Measurements from ENCODE around the gene CNTN5. TPM values are rescaled to one million over a fixed set of nuclear protein-coding genes. Genes with fewer than 3 reads are reported as not detected.

Gene CNTN5
- total RNA-seq, 1 donor from 2014 or later: not detected

GRCh38 chr11:100354736-100355135, 1334.0 kb downstream of the CNTN5 start:
- DNase-seq (no peak), ATAC-seq (ENCODE audit: low read depth) (no peak)
- Mint-ChIP-seq H3K27me3 (no peaks in the 10 kb centered on the region), H3K36me3 (ENCODE audit: low read depth) (no peaks in the 10 kb centered on the region), H3K4me3 (no peak overlapping the region), H3K9me3 (no peaks in the 10 kb centered on the region), H3K27ac (no peak overlapping the region), H3K4me1 (no peaks in the 10 kb centered on the region)
- TF ChIP-seq CTCF (IDR thresholded peaks at IDR 0.05): no peak
- POLR2A ChIA-PET: no interaction called here
- CTCF ChIA-PET: no interaction called here
- intact Hi-C loops (cut with micrococcal nuclease): no loop called here

GRCh38 chr11:100356035-100356434, 1335.3 kb downstream of the CNTN5 start:
- intact Hi-C loops (cut with micrococcal nuclease): no loop called here
- Mint-ChIP-seq H3K27me3 (no peaks in the 10 kb centered on the region), H3K27ac (no peak overlapping the region), H3K4me1 (no peaks in the 10 kb centered on the region), H3K9me3 (peaks cover 4% of the 10 kb centered on the region), H3K36me3 (ENCODE audit: low read depth) (no peaks in the 10 kb centered on the region), H3K4me3 (no peak overlapping the region)
- ChIA-PET POLR2A (no interaction called here), CTCF (no interaction called here)
- ATAC-seq (ENCODE audit: low read depth) (no peak), DNase-seq (no peak)
- TF ChIP-seq CTCF (IDR thresholded peaks at IDR 0.05): no peak

- DNase-seq: no peak
- ChIA-PET CTCF (no interaction called here), POLR2A (no interaction called here)
- no peak overlapping the region for H3K27ac Mint-ChIP-seq
- no peaks in the 10 kb centered on the region for H3K4me1 Mint-ChIP-seq
- peaks cover 6% of the 10 kb centered on the region for H3K9me3 Mint-ChIP-seq
- intact Hi-C loops (cut with micrococcal nuclease): no loop called here
- ATAC-seq (ENCODE audit: low read depth): no peak
- H3K4me3 Mint-ChIP-seq: no peak overlapping the region
- no peak for TF ChIP-seq CTCF (IDR thresholded peaks at IDR 0.05)
- no peaks in the 10 kb centered on the region for H3K36me3 Mint-ChIP-seq (ENCODE audit: low read depth)
- H3K27me3 Mint-ChIP-seq: no peaks in the 10 kb centered on the region
Measured at GRCh38 chr11:100359281-100359680, 1338.5 kb downstream of the CNTN5 start.

GRCh38 chr11:100367892-100368291, 1347.1 kb downstream of the CNTN5 start:
- no peak for TF ChIP-seq CTCF (IDR thresholded peaks at IDR 0.05)
- Mint-ChIP-seq H3K4me1 (no peaks in the 10 kb centered on the region), H3K36me3 (ENCODE audit: low read depth) (no peaks in the 10 kb centered on the region), H3K27ac (no peak overlapping the region), H3K9me3 (peaks cover 13% of the 10 kb centered on the region), H3K4me3 (no peak overlapping the region), H3K27me3 (no peaks in the 10 kb centered on the region)
- ATAC-seq (ENCODE audit: low read depth) (no peak), DNase-seq (no peak)
- ChIA-PET CTCF (no interaction called here), POLR2A (no interaction called here)
- intact Hi-C loops (cut with micrococcal nuclease): no loop called here

- no peak for TF ChIP-seq CTCF (IDR thresholded peaks at IDR 0.05)
- intact Hi-C loops (cut with micrococcal nuclease): no loop called here
- H3K9me3 Mint-ChIP-seq: peaks cover 11% of the 10 kb centered on the region
- DNase-seq (no peak), ATAC-seq (ENCODE audit: low read depth) (no peak)
- no peaks in the 10 kb centered on the region for H3K4me1 Mint-ChIP-seq
- no peaks in the 10 kb centered on the region for H3K27me3 Mint-ChIP-seq
- H3K4me3 Mint-ChIP-seq: no peak overlapping the region
- ChIA-PET POLR2A (no interaction called here), CTCF (no interaction called here)
- no peak overlapping the region for H3K27ac Mint-ChIP-seq
- H3K36me3 Mint-ChIP-seq (ENCODE audit: low read depth): no peaks in the 10 kb centered on the region
Measured at GRCh38 chr11:100383357-100383865, 1362.7 kb downstream of the CNTN5 start.

Measured in activated B cell treated with CpG ODN at 0.5 μM for 24 hours (primary cell).